NCI-H2171 treated with DMSO at 0.1 percent for 48 hours (cell line): ENCODE data around the gene EXOSC9.

Source experiments
- DNase-seq: peaks from one replicate; lab custom pipeline; 2025; lab: John Stamatoyannopoulos, UW

Gene EXOSC9

GRCh38 chr4:121824171-121824527 is 23.0 kb downstream of the EXOSC9 start:
- DNase-seq, result no peak

- no peak for DNase-seq
Observed at GRCh38 chr4:121824950-121825349, 23.8 kb downstream of the EXOSC9 start.

- DNase-seq, result no peak
Observed at GRCh38 chr4:121827853-121828252, 26.7 kb downstream of the EXOSC9 start.

GRCh38 chr4:121829511-121829910 is 28.4 kb downstream of the EXOSC9 start:
- no peak for DNase-seq

- no peak for DNase-seq
Observed at GRCh38 chr4:121838136-121838535, 37.0 kb downstream of the EXOSC9 start.

GRCh38 chr4:121842862-121843261 is 41.7 kb downstream of the EXOSC9 start:
- DNase-seq, result no peak

- DNase-seq, result no peak
Observed at GRCh38 chr4:121846662-121847061, 45.5 kb downstream of the EXOSC9 start.

- DNase-seq, result no peak
Observed at GRCh38 chr4:121851354-121851753, 50.2 kb downstream of the EXOSC9 start.

- DNase-seq, result no peak
Observed at GRCh38 chr4:121860121-121860520, 59.0 kb downstream of the EXOSC9 start.

- no peak for DNase-seq
Observed at GRCh38 chr4:121861426-121861825, 60.3 kb downstream of the EXOSC9 start.

- DNase-seq, result no peak
Observed at GRCh38 chr4:121863799-121864198, 62.7 kb downstream of the EXOSC9 start.
